ENCODE measurements around the gene BRF1.
A peak's percentile ranks its signal among the peaks of the same experiment; 100 is the strongest.

The BRF1 gene

DNA sequence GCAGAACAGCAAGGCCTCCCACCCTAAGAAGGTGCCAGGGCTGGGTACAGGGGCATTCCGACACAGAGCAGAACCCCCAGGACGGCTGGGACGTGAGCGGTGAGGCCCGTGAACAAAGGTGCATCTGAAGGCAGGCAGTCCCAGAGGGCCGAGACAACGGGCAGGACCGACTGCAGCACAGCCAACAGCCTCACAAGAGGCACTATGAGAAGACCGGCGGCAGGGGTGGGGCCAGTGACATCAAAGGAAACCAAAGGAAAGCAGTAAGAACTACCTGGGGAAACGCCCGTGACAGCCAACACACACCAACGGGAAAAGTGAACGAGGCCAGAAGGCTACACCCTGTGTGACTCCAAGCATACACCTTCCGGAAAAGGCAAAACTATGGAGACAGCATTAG lies 43.3 kb downstream of the BRF1 start:
- no peak for DNase-seq

GRCh38 chr14:105256292-105256960 lies 44.4 kb downstream of the BRF1 start:
- DNase-seq = no peak

DNA sequence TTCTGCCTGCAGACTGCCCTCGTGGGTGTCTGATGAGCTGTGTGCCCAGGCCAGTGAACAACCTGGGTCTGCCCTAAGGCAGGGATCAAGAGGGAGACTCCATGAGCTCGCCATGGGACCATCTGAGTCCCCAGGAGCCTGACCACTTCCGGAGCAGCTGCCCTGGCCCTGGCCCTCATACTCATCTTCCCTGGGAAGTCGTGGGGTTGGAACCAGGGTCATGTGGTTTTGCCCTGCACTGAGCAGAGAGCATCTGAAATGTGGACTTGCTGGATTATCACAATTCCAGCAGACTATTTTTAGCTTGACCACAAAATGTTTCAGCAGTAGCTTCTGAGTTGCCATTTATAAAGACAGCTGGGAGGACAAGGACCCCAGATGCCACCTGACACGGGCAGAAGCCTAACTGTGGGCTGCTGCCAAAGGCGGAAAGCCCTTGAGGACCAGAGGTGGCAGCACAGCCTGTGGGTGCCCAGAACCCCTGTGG lies 45.7 kb downstream of the BRF1 start:
- DNase-seq = no peak

- DNase-seq = no peak
These were observed 47.5 kb downstream of the BRF1 start for GRCh38 chr14:105253329-105253682.

- no peak for DNase-seq
These were observed 48.1 kb downstream of the BRF1 start for GRCh38 chr14:105252552-105253328.

DNA sequence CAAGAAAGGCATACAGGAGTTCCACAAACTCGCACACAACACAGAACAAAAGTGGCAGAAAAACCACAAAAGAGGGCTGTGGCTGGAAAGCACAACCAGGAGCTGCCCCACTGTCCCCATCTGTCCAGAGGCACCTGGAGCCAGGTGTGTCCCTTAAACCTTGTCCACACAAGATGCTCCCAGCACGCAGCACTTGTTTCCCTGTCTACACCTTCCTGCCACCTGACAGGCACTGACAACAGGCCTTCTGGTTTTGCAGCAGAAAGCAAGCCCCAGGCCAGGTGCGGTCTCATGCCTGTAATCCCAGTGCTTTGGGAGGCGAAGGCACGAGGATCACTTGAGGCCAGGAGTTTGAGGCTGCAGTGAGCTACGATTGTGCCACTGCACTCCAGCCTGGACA lies 48.9 kb downstream of the BRF1 start:
- no peak for DNase-seq

- DNase-seq = no peak
These were observed 49.8 kb downstream of the BRF1 start for GRCh38 chr14:105250986-105251385.

DNA sequence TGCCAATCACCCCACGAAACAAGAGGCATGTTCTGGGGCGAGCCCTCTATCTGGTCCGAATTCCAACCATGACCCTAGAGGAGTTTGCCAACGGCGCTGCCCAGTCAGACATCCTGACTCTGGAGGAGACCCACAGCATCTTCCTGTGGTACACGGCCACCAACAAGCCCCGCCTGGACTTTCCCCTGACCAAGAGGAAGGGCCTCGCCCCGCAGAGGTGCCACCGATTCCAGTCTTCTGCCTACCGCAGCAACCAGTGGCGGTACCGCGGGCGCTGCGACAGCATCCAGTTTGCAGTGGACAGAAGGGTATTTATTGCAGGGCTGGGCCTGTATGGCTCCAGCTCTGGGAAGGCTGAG lies 50.8 kb downstream of the BRF1 start:
- DNase-seq = no peak

GRCh38 chr14:105249182-105250007 lies 51.4 kb downstream of the BRF1 start:
- DNase-seq = no peak

- DNase-seq = peak; percentile 89
These were observed 52.2 kb downstream of the BRF1 start, which contains the start of gene BTBD6 for GRCh38 chr14:105248368-105249181. Gene BTBD6, plus strand, starts transcription at chr14:105248533. Its CDS starts 179 bp downstream, at chr14:105248712.

DNA sequence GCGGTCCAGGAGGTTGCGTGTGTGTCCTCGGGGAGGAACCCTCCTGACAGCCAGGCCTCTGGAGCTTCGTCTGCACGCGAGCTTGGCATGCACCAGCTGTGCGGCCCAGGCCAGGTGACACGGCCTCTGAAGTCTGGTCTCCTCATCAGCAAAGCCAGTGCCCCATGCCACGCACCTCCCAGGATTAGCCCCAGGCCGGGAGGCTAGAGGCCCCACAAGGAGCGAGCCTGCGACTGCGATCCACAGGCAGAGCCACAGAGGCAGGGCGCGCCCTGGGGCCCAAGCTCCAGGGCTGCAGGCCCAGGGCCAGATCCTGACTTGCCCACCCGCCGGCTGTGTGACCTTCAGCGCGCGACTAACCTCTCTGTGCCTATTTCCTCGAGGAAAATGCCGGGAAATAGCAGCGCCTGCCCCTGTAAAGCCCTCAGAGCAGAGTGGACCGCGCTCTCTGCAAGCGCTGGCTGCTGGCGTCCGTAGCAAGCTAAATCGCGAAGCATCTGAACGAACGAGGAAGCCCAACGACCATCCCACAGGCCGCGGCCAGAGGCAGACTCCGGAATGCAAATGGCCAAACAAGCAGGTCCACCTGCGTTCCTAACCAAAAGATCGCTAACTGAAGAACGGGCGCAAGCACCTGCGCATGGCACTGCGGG lies 53.0 kb downstream of the BRF1 start:
- no peak for DNase-seq

GRCh38 chr14:105247026-105247425 lies 53.8 kb downstream of the BRF1 start:
- no peak for DNase-seq

DNA sequence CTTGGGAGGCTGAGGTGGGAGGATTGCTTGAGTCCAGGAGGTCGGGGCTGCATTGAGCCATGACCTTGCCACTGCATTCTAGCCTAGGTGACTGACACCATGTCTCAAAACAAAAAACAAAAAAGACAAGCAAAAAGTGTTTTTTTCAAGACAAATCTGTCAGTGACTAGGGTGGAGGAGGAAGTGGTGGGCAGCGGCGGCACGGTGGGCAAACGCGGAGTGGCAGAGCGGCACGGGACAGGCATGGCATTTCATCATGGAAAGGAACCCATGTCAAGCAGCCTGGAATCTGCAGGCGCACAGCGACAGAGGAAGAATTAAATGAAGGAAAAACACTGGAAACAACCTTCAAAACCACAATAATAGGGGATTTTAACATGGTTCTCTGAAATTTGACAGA lies 56.5 kb downstream of the BRF1 start:
- no peak for DNase-seq

- no peak for DNase-seq
These were observed 59.2 kb downstream of the BRF1 start for GRCh38 chr14:105241641-105242040.

- DNase-seq = no peak
These were observed 59.8 kb downstream of the BRF1 start for GRCh38 chr14:105240811-105241576.

DNA sequence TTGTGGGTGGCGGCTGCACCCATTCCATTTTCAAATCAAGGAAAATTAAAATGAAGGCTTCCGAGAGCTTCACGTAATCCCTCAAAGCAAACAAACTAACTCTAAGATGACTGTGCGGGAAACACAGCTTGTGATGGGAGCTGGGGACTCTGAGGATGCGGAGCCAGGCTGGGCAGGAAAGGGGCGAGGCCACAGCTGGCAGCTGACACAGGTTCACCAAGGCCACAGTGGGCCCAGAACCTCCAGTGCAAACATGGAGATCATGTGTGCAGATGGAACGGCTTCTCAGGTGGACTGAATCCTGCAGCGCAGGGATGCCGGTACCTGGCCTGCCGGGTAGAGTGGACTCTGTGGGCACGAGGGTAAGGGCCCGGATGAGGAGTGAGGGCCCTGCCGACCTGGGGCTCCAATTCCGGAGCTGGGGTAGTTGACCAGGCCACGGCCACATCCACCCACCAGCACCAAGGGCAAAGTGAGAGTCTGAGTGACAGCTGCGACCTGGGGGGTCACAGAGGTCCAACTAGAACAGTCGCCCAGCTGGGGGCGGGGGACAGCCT lies 71.6 kb downstream of the BRF1 start:
- no peak for DNase-seq

- no peak for DNase-seq
These were observed 72.2 kb downstream of the BRF1 start for GRCh38 chr14:105228562-105228961.

- DNase-seq = no peak
These were observed 73.5 kb downstream of the BRF1 start for GRCh38 chr14:105227346-105227745.

- no peak for DNase-seq
These were observed 74.6 kb downstream of the BRF1 start for GRCh38 chr14:105226198-105226597.

- DNase-seq = no peak
These were observed 75.8 kb downstream of the BRF1 start for GRCh38 chr14:105224845-105225570.
